IMR-90 (cell line): ENCODE data around the gene FMN1. TPM values are rescaled to one million over a fixed set of nuclear protein-coding genes. Genes with fewer than 3 reads are reported as not detected.

Source experiments
- ATAC-seq: fragments of 200-7000 bp; cut with Tn5 transposase; 2 replicates; pipeline ENCODE4 v1.9.1; 2020; ENCODE audit warnings: low read depth, mild to moderate bottlenecking, moderate library complexity
- BruUV-seq: library from RNA; stranded (reverse); fragments of 400-500 nt; replicated peaks from 2 replicates; lab custom pipeline; 2021; lab: Mats Ljungman, UMichigan
- CTCF ChIA-PET: fragments of 300-600 bp; formaldehyde crosslinking; extraction: SDS; loops from one replicate; lab custom pipeline; 2021; ENCODE audit warnings: antibody characterized with exemption; lab: Yijun Ruan, JAX
- POLR2A ChIA-PET: fragments of 300-600 bp; sonication (Branson Sonifier 250); formaldehyde crosslinking; loops from one replicate; lab custom pipeline; 2022; ENCODE audit warnings: antibody characterized with exemption; ENCODE audit not compliant: unreplicated experiment; lab: Charles Lee
- DNase-seq: peaks from one replicate; pipeline ENCODE4 v3.0.0; 2013
- H2AFZ ChIP-seq: replicated peaks from 2 replicates; pipeline ENCODE3; 2013; ENCODE audit warnings: low read length, mild to moderate bottlenecking; ENCODE audit not compliant: poor library complexity
- H2AK5ac ChIP-seq: 2 replicates; pipeline ENCODE4 v1.6.1; 2013; ENCODE audit warnings: low read depth, low read length, inconsistent platforms
- H2AK9ac ChIP-seq: replicated peaks from 2 replicates; pipeline ENCODE3; 2013; ENCODE audit warnings: mild to moderate bottlenecking, low read depth, low read length, moderate library complexity; ENCODE audit not compliant: poor library complexity
- H2BK120ac ChIP-seq: 2 replicates; pipeline ENCODE4 v1.6.1; 2013; ENCODE audit warnings: low read depth, low read length, inconsistent platforms
- H2BK15ac ChIP-seq: 3 replicates; pipeline ENCODE4 v1.6.1; 2013; ENCODE audit warnings: low read depth, low read length, inconsistent platforms
- H2BK20ac ChIP-seq: 2 replicates; pipeline ENCODE4 v1.6.1; 2013; ENCODE audit warnings: low read depth, mild to moderate bottlenecking, inconsistent platforms, low read length, moderate library complexity
- H2BK5ac ChIP-seq: 2 replicates; pipeline ENCODE4 v1.6.1; 2013; ENCODE audit warnings: mild to moderate bottlenecking, low read depth, low read length, inconsistent platforms; ENCODE audit not compliant: poor library complexity, severe bottlenecking
- H3K14ac ChIP-seq: replicated peaks from 2 replicates; pipeline ENCODE4 v1.6.1; 2013; ENCODE audit warnings: low read depth, low read length, inconsistent platforms
- H3K18ac ChIP-seq: 2 replicates; pipeline ENCODE4 v1.6.1; 2013; ENCODE audit warnings: low read depth, low read length, control low read depth
- H3K23ac ChIP-seq: 2 replicates; pipeline ENCODE4 v1.6.1; 2013; ENCODE audit warnings: low read depth, low read length, inconsistent platforms
- H3K27ac ChIP-seq: 2 replicates; pipeline ENCODE4 v1.5.1; 2013; ENCODE audit warnings: mild to moderate bottlenecking, control low read depth, low read length; ENCODE audit not compliant: insufficient read depth
- H3K27me3 ChIP-seq: 2 replicates; pipeline ENCODE4 v1.6.1; 2013; ENCODE audit warnings: low read length; ENCODE audit not compliant: control insufficient read depth, insufficient read depth
- H3K36me3 ChIP-seq: 2 replicates; pipeline ENCODE4 v1.6.1; 2013; ENCODE audit warnings: low read length, mixed read lengths; ENCODE audit not compliant: control insufficient read depth, insufficient read depth
- H3K4ac ChIP-seq: 2 replicates; pipeline ENCODE4 v1.6.1; 2013; ENCODE audit warnings: low read depth, low read length, inconsistent platforms
- H3K4me1 ChIP-seq: 2 replicates; pipeline ENCODE4 v1.6.1; 2013; ENCODE audit warnings: low read length, mixed read lengths; ENCODE audit not compliant: control insufficient read depth, insufficient read depth
- H3K4me2 ChIP-seq: 2 replicates; pipeline ENCODE4 v1.6.1; 2013; ENCODE audit warnings: low read depth, mild to moderate bottlenecking, control low read depth, low read length, moderate library complexity
- H3K4me3 ChIP-seq: 2 replicates; pipeline ENCODE4 v1.5.1; 2013; ENCODE audit warnings: low read depth, mild to moderate bottlenecking, control low read depth, low read length, moderate library complexity; ENCODE audit not compliant: insufficient read depth
- H3K56ac ChIP-seq: 2 replicates; pipeline ENCODE4 v1.6.1; 2013; ENCODE audit warnings: low read length, inconsistent platforms; ENCODE audit not compliant: insufficient read depth; ENCODE audit errors: extremely low read depth
- H3K79me1 ChIP-seq, 2 experiments: 2 replicates each; pipeline ENCODE4 v1.6.1; 2013; ENCODE audit warnings: low read length in 2 of 2, inconsistent platforms in 1 of 2, low read depth in 1 of 2
- H3K9ac ChIP-seq: 2 replicates; pipeline ENCODE4 v1.6.1; 2013; ENCODE audit warnings: low read depth, low read length, control low read depth
- H3K9me1 ChIP-seq: 2 replicates; pipeline ENCODE4 v1.6.1; 2013; ENCODE audit warnings: low read length, inconsistent platforms; ENCODE audit not compliant: insufficient read depth
- H3K9me3 ChIP-seq: 2 replicates; pipeline ENCODE4 v1.6.1; 2013; ENCODE audit warnings: low read length; ENCODE audit not compliant: control insufficient read depth, insufficient read depth
- H4K20me1 ChIP-seq: 2 replicates; pipeline ENCODE4 v1.6.1; 2013; ENCODE audit warnings: low read length, inconsistent platforms; ENCODE audit not compliant: insufficient read depth
- H4K5ac ChIP-seq: 2 replicates; pipeline ENCODE4 v1.6.1; 2013; ENCODE audit warnings: mild to moderate bottlenecking, low read depth, low read length, control low read depth
- H4K8ac ChIP-seq, 2 experiments: 2 replicates each; pipeline ENCODE4 v1.6.1; 2013; ENCODE audit warnings: low read depth in 2 of 2, low read length in 2 of 2, control low read depth in 1 of 2, inconsistent platforms in 1 of 2
- H4K91ac ChIP-seq: 2 replicates; pipeline ENCODE4 v1.6.1; 2013; ENCODE audit warnings: low read depth, low read length, inconsistent platforms; ENCODE audit not compliant: insufficient read depth
- BHLHE40 ChIP-seq: fragments of 150-350 bp; IDR thresholded peaks from 2 replicates; pipeline ENCODE4 v1.6.1; 2016; ENCODE audit warnings: mild to moderate bottlenecking, low read depth, low read length
- FOS ChIP-seq: fragments of 150-350 bp; IDR thresholded peaks from 2 replicates; pipeline ENCODE4 v1.6.1; 2016; ENCODE audit warnings: low read depth, low read length
- NFE2L2 ChIP-seq: fragments of 150-350 bp; IDR thresholded peaks from 2 replicates; pipeline ENCODE4 v1.6.1; 2016; ENCODE audit warnings: low read depth, mild to moderate bottlenecking, low read length
- RCOR1 ChIP-seq: IDR thresholded peaks from 2 replicates; pipeline ENCODE4 v1.6.1; 2012; ENCODE audit warnings: mild to moderate bottlenecking, low read length, improper control_type of control experiment; ENCODE audit not compliant: insufficient replicate concordance
- RFX5 ChIP-seq: IDR thresholded peaks from 2 replicates; pipeline ENCODE4 v1.8.0; 2012; ENCODE audit warnings: low read depth, mild to moderate bottlenecking, low read length, moderate library complexity
- WGBS, 2 experiments: methylation state at CpG; one replicate each; pipeline versions ENCODE4 v1.1.5 to v1.1.7; 2013; ENCODE audit warnings: missing lambda C conversion rate in 2 of 2; ENCODE audit not compliant: insufficient read length in 1 of 2; ENCODE audit errors: extremely low coverage in 2 of 2; 5-methylcytosine and 5-hydroxymethylcytosine counted together
- dilution Hi-C: fragments of 300-500 bp; cut with HindIII; formaldehyde crosslinking; loops from one replicate; pipeline ENCODE4 v1.14.3; 2018; ENCODE audit warnings: low sequenced_read_pairs; ENCODE audit not compliant: unreplicated experiment
- in situ Hi-C: fragments of 300-500 bp; cut with MboI; formaldehyde crosslinking; loops from 3 replicates; pipeline ENCODE4 v1.14.3; 2019; ENCODE audit warnings: low sequenced_read_pairs, inconsistent platforms, mixed read lengths
- intact Hi-C: fragments of 100-400 bp; cut with micrococcal nuclease; formaldehyde crosslinking; loops from 2 replicates; pipeline ENCODE4 v1.10.0; 2022
- polyA plus RNA-seq, 3 experiments: library from polyadenylated mRNA; depleted of rRNA; stranded (reverse); fragments of >200 nt; gene quantifications; 2 replicates each; pipeline ENCODE4 v1.2.3, GENCODE V29; 2012; ENCODE audit warnings: low replicate concordance in 1 of 3
- total RNA-seq: library from RNA; depleted of rRNA; stranded (reverse); fragments of >200 nt; gene quantifications from 2 replicates; pipeline ENCODE4 v1.2.3, GENCODE V29; 2012
- TF ChIP-seq, protein P1 (sequence below): fragments of 150-350 bp; IDR thresholded peaks from 2 replicates; pipeline ENCODE4 v1.6.1; 2017; ENCODE audit warnings: mild to moderate bottlenecking, antibody characterized with exemption, low read length, low read depth
- TF ChIP-seq, protein P2 (sequence below): fragments of 150-350 bp; IDR thresholded peaks from 2 replicates; pipeline ENCODE4 v1.6.1; 2016; ENCODE audit warnings: low read depth, mild to moderate bottlenecking, low read length, moderate library complexity, borderline replicate concordance

Gene FMN1
- total and polyA plus RNA-seq, 2 of the 4 experiments (the other 2 are of a cell fraction), result 7.3 to 17.6 TPM

- Histone ChIP-seq H2BK5ac (no peak overlapping the region), H3K23ac (no peak overlapping the region), H3K9me3 (no peaks in the 10 kb centered on the region), H4K20me1 (no peaks in the 10 kb centered on the region), H4K5ac (no peak overlapping the region), H3K14ac (no peak overlapping the region), H3K36me3 (no peaks in the 10 kb centered on the region), H2BK120ac (no peak overlapping the region), H3K27me3 (peaks cover 35% of the 10 kb centered on the region), H2BK20ac (no peak overlapping the region), H3K27ac (no peak overlapping the region), H2AFZ (no peak overlapping the region), H3K4me2 (no peak overlapping the region), H3K18ac (no peak overlapping the region), H2AK9ac (no peak overlapping the region), H3K9ac (no peak overlapping the region), H3K9me1 (no peaks in the 10 kb centered on the region), H2AK5ac (no peak overlapping the region), H4K91ac (no peak overlapping the region), H3K56ac (no peak overlapping the region), H4K8ac (no peak overlapping the region), H3K4me3 (no peak overlapping the region), H3K4ac (no peak overlapping the region), H2BK15ac (no peak overlapping the region), H3K4me1 (no peaks in the 10 kb centered on the region), H3K79me1 (no peaks in the 10 kb centered on the region)
- WGBS, 2 experiments, result 100% methylated on average over 1 of the region's 3 CpGs; no CpG with 5 or more reads in 1 of the 2 experiments
- dilution Hi-C loops, result no loop called here
- TF ChIP-seq, protein P1, sequence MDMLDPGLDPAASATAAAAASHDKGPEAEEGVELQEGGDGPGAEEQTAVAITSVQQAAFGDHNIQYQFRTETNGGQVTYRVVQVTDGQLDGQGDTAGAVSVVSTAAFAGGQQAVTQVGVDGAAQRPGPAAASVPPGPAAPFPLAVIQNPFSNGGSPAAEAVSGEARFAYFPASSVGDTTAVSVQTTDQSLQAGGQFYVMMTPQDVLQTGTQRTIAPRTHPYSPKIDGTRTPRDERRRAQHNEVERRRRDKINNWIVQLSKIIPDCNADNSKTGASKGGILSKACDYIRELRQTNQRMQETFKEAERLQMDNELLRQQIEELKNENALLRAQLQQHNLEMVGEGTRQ, result no peak
- no peak for TF ChIP-seq BHLHE40
- TF ChIP-seq FOS, result no peak
- no peak for TF ChIP-seq NFE2L2
- TF ChIP-seq, protein P2, sequence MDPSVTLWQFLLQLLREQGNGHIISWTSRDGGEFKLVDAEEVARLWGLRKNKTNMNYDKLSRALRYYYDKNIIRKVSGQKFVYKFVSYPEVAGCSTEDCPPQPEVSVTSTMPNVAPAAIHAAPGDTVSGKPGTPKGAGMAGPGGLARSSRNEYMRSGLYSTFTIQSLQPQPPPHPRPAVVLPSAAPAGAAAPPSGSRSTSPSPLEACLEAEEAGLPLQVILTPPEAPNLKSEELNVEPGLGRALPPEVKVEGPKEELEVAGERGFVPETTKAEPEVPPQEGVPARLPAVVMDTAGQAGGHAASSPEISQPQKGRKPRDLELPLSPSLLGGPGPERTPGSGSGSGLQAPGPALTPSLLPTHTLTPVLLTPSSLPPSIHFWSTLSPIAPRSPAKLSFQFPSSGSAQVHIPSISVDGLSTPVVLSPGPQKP, result no peak
- TF ChIP-seq RCOR1, result no peak
- no peak for TF ChIP-seq RFX5
- in situ Hi-C loops, result no loop called here
- DNase-seq (no peak), ATAC-seq (no peak)
- ChIA-PET POLR2A (no interaction called here), CTCF (no interaction called here)
- BruUV-seq, result no TSS peak
- intact Hi-C loops, result no loop called here
Observed at GRCh38 chr15:33163816-33164215, 30.7 kb downstream of the FMN1 start.
